ENCODE measurements around the gene BTNL9. TPM values are rescaled to one million over a fixed set of nuclear protein-coding genes. Genes with fewer than 3 reads are reported as not detected.
"Not testable (repeated sequence)": the region's sequence is repeated elsewhere in the genome, so short reads cannot be mapped to it uniquely, and the experiment has no call there.

BTNL9 gene
- total RNA-seq, 1 experiment from 2014 or later = 0.48 TPM

GRCh38 chr5:181104606-181105390 is 64.7 kb downstream of the BTNL9 start:
- DNase-seq (ENCODE audit: low read depth, low spot score); in situ Hi-C loops (cut with HindIII; ENCODE audit: low pct_unique_long_range_greater_than_20kb, low sequenced_read_pairs): not testable (repeated sequence)

- in situ Hi-C loops (cut with HindIII; ENCODE audit: low pct_unique_long_range_greater_than_20kb, low sequenced_read_pairs) = no loop called here
- DNase-seq (ENCODE audit: low read depth, low spot score) = no peak
Measured at GRCh38 chr5:181105391-181106025, 65.4 kb downstream of the BTNL9 start.

GRCh38 chr5:181107699-181108098 is 67.6 kb downstream of the BTNL9 start:
- no peak for DNase-seq (ENCODE audit: low read depth, low spot score)
- in situ Hi-C loops (cut with HindIII; ENCODE audit: low pct_unique_long_range_greater_than_20kb, low sequenced_read_pairs) = no loop called here

- DNase-seq (ENCODE audit: low read depth, low spot score) = no peak
- in situ Hi-C loops (cut with HindIII; ENCODE audit: low pct_unique_long_range_greater_than_20kb, low sequenced_read_pairs) = no loop called here
Measured at GRCh38 chr5:181108578-181109165, 68.6 kb downstream of the BTNL9 start.

GRCh38 chr5:181109489-181110013 is 69.5 kb downstream of the BTNL9 start:
- in situ Hi-C loops (cut with HindIII; ENCODE audit: low pct_unique_long_range_greater_than_20kb, low sequenced_read_pairs) = no loop called here
- no peak for DNase-seq (ENCODE audit: low read depth, low spot score)

- in situ Hi-C loops (cut with HindIII; ENCODE audit: low pct_unique_long_range_greater_than_20kb, low sequenced_read_pairs) = no loop called here
- DNase-seq (ENCODE audit: low read depth, low spot score) = no peak
Measured at GRCh38 chr5:181111010-181111409, 70.9 kb downstream of the BTNL9 start.

Small RNA genes within 50 kb of the gene (small RNA-seq; reads per million reads assigned to genes)
- gene MIR8089 (0 reads per million in 2 experiments), gene RNU6-1036P (0 reads per million in 2 experiments)

Other genes starting within 250 kb of the BTNL9 start
- 39.6 and 42.3 TPM in 2 replicates for gene MGAT1, start 237.5 kb upstream of the BTNL9 start, total RNA-seq (2014; rRNA removed; shearing (Covaris generic))
- gene ZFP62, start 179.0 kb upstream of the BTNL9 start, total RNA-seq (2014; rRNA removed; shearing (Covaris generic)) = 10.4 and 17.5 TPM in 2 replicates
- gene BTNL8, start 141.1 kb upstream of the BTNL9 start, total RNA-seq (2014; rRNA removed; shearing (Covaris generic)) = 0.08 TPM in 1 of 2 replicates, not detected in the other
- gene BTNL3, start 51.4 kb upstream of the BTNL9 start, total RNA-seq (2014; rRNA removed; shearing (Covaris generic)) = not detected in 2 replicates
- not detected in 2 replicates for gene OR2V1, start 90.9 kb downstream of the BTNL9 start, total RNA-seq (2014; rRNA removed; shearing (Covaris generic))
- gene OR2V2, start 107.3 kb downstream of the BTNL9 start, total RNA-seq (2014; rRNA removed; shearing (Covaris generic)) = not detected in 2 replicates
- gene TRIM7, start 164.9 kb downstream of the BTNL9 start, total RNA-seq (2014; rRNA removed; shearing (Covaris generic)) = 4.1 and 6.8 TPM in 2 replicates
- gene TRIM41, start 183.0 kb downstream of the BTNL9 start, total RNA-seq (2014; rRNA removed; shearing (Covaris generic)) = 14.4 and 17.9 TPM in 2 replicates
- 4,033 and 4,118 TPM in 2 replicates for gene RACK1, start 203.6 kb downstream of the BTNL9 start, total RNA-seq (2014; rRNA removed; shearing (Covaris generic))
- gene TRIM52, start 220.9 kb downstream of the BTNL9 start, total RNA-seq (2014; rRNA removed; shearing (Covaris generic)) = 2.2 and 3.3 TPM in 2 replicates

All from SK-MEL-5 (cell line).